HCT116 (cell line): ENCODE data around the gene OR52E2. TPM values are rescaled to one million over a fixed set of nuclear protein-coding genes. Genes with fewer than 3 reads are reported as not detected.

Experiments used
- ATAC-seq: fragments of 200-7000 bp; cut with Tn5 transposase; 2 replicates; pipeline ENCODE4 v1.9.1; 2020; ENCODE audit warnings: mild to moderate bottlenecking, moderate library complexity
- BruUV-seq: library from RNA; stranded (reverse); fragments of 400-500 nt; replicated peaks from 2 replicates; lab custom pipeline; 2021; lab: Mats Ljungman, UMichigan
- CTCF ChIA-PET: fragments of 300-600 bp; sonication (Branson Sonifier 250); formaldehyde crosslinking; loops from one replicate; lab custom pipeline; 2021; ENCODE audit warnings: antibody characterized with exemption; lab: Charles Lee
- POLR2A ChIA-PET: fragments of 300-600, 350-600 bp; sonication (Branson Sonifier 250); formaldehyde crosslinking; loops from one replicate; lab custom pipeline; 2021; ENCODE audit warnings: antibody characterized with exemption; lab: Charles Lee
- RAD21 ChIA-PET, 2 experiments: fragments of 300-600 bp; sonication (Branson Sonifier 250); formaldehyde crosslinking; loops; one replicate each; lab custom pipeline; 2023; ENCODE audit warnings: low total read pairs in 2 of 2; ENCODE audit not compliant: uncharacterized antibody in 2 of 2, unreplicated experiment in 2 of 2, low non-redundant PET in 1 of 2; lab: Charles Lee
- DNase-seq: peaks from one replicate; pipeline ENCODE4 v3.0.0-alpha.2; 2010; ENCODE audit warnings: low read depth, low spot score
- H2AFZ ChIP-seq: fragments of 200-600 bp; shearing (Covaris generic), sonication (generic); 2 replicates; pipeline ENCODE4 v1.6.1; 2017; ENCODE audit warnings: low read depth, mixed run types, mixed read lengths, antibody characterized with exemption, low read length; ENCODE audit not compliant: poor library complexity, severe bottlenecking
- H3K27ac ChIP-seq: 2 replicates; pipeline ENCODE4 v1.5.1; 2012; ENCODE audit warnings: low read depth, low read length
- H3K27me3 ChIP-seq: fragments of 200-600 bp; sonication (generic); 2 replicates; pipeline ENCODE4 v1.6.1; 2016; ENCODE audit warnings: mixed run types, low read length, mixed read lengths; ENCODE audit not compliant: insufficient read depth
- H3K36me3 ChIP-seq, 2 experiments: fragments of 200-500 bp in 1 of 2; fragments of 200-600 bp in 1 of 2; sonication (Bioruptor generic) in 1 of 2; sonication (generic) in 1 of 2; 2 replicates each; pipeline versions ENCODE4 v1.5.1 to v1.6.1; 2014 to 2016; ENCODE audit warnings: low read length in 2 of 2, inconsistent platforms in 1 of 2, mixed read lengths in 1 of 2, mixed run types in 1 of 2; ENCODE audit not compliant: insufficient read depth in 2 of 2, control insufficient read depth in 1 of 2
- H3K4me1 ChIP-seq, 2 experiments: fragments of 200-600 bp in 1 of 2; sonication (generic) in 1 of 2; 2 replicates each; pipeline versions ENCODE4 v1.5.1 to v1.6.1; 2012 to 2017; ENCODE audit warnings: low read length in 2 of 2, inconsistent platforms in 1 of 2, mild to moderate bottlenecking in 1 of 2, mixed read lengths in 1 of 2, mixed run types in 1 of 2, moderate library complexity in 1 of 2; ENCODE audit not compliant: insufficient read depth in 2 of 2, control insufficient read depth in 1 of 2
- H3K4me2 ChIP-seq: fragments of 200-600 bp; sonication (generic); 2 replicates; pipeline ENCODE4 v1.6.1; 2017; ENCODE audit warnings: mixed run types, low read length, mixed read lengths
- H3K4me3 ChIP-seq, 2 experiments: fragments of 200-600 bp in 1 of 2; sonication (generic) in 1 of 2; replicated peaks in 1 of 2; 2 replicates each; pipeline ENCODE4 v1.5.1; 2011 to 2016; ENCODE audit warnings: low read length in 2 of 2, control low read depth in 1 of 2, low read depth in 1 of 2, mild to moderate bottlenecking in 1 of 2, mixed read lengths in 1 of 2, mixed run types in 1 of 2
- H3K79me2 ChIP-seq: fragments of 200-600 bp; sonication (generic); 2 replicates; pipeline ENCODE4 v1.6.1; 2017; ENCODE audit warnings: mild to moderate bottlenecking, mixed run types, low read length, moderate library complexity, mixed read lengths; ENCODE audit not compliant: insufficient read depth
- H3K9ac ChIP-seq: fragments of 200-600 bp; sonication (generic); 2 replicates; pipeline ENCODE4 v1.6.1; 2016; ENCODE audit warnings: low read length, mixed read lengths
- H3K9me2 ChIP-seq: fragments of 200-600 bp; sonication (generic), shearing (Covaris generic); 2 replicates; pipeline ENCODE4 v1.6.1; 2017; ENCODE audit warnings: mixed run types, mild to moderate bottlenecking, moderate library complexity; ENCODE audit not compliant: insufficient read depth
- H3K9me3 ChIP-seq, 2 experiments: fragments of 200-500 bp in 1 of 2; fragments of 200-600 bp in 1 of 2; sonication (Bioruptor generic) in 1 of 2; sonication (generic) in 1 of 2; 2 replicates each; pipeline ENCODE4 v1.6.1; 2014 to 2017; ENCODE audit warnings: low read length in 2 of 2, mixed read lengths in 2 of 2, inconsistent platforms in 1 of 2, low read depth in 1 of 2, mild to moderate bottlenecking in 1 of 2, mixed run types in 1 of 2, moderate library complexity in 1 of 2; ENCODE audit not compliant: control insufficient read depth in 1 of 2, insufficient read depth in 1 of 2
- H4K20me1 ChIP-seq: fragments of 200-600 bp; sonication (generic), shearing (Covaris generic); 2 replicates; pipeline ENCODE4 v1.6.1; 2017; ENCODE audit warnings: mixed run types, mild to moderate bottlenecking, moderate library complexity; ENCODE audit not compliant: insufficient read depth
- CEBPB ChIP-seq: IDR thresholded peaks from 2 replicates; pipeline ENCODE4 v1.6.1; 2012; ENCODE audit warnings: low read depth
- ELF1 ChIP-seq: IDR thresholded peaks from 2 replicates; pipeline ENCODE4 v1.6.1; 2012; ENCODE audit warnings: low read depth, borderline replicate concordance
- EZH2phosphoT487 ChIP-seq: fragments of 200-600 bp; IDR thresholded peaks from 2 replicates; pipeline ENCODE4 v1.6.1; 2018; ENCODE audit warnings: antibody characterized with exemption, borderline replicate concordance
- POLR2AphosphoS5 ChIP-seq: IDR thresholded peaks from 2 replicates; pipeline ENCODE4 v1.6.1; 2011; ENCODE audit warnings: mild to moderate bottlenecking, low read depth, low read length, moderate library complexity
- REST ChIP-seq: IDR thresholded peaks from 2 replicates; pipeline ENCODE4 v1.6.1; 2012; ENCODE audit warnings: low read depth
- TCF7L2 ChIP-seq: IDR thresholded peaks from 2 replicates; pipeline ENCODE4 v1.7.0; 2011; ENCODE audit warnings: borderline replicate concordance, inconsistent platforms; ENCODE audit not compliant: insufficient read depth, insufficient read length; ENCODE audit errors: extremely low read depth
- ZFX ChIP-seq: fragments of 450-650 bp; IDR thresholded peaks from 2 replicates; pipeline ENCODE4 v1.6.1; 2017
- ZNF274 ChIP-seq: fragments of 200-500 bp; sonication (Bioruptor generic); IDR thresholded peaks from 2 replicates; pipeline ENCODE4 v1.6.1; 2014; ENCODE audit warnings: mild to moderate bottlenecking, low read depth, low read length, inconsistent platforms
- intact Hi-C: fragments of 100-400 bp; cut with micrococcal nuclease; formaldehyde crosslinking; loops from 2 replicates; pipeline ENCODE4 v1.10.0; 2022
- total RNA-seq: library from RNA; stranded (reverse); gene quantifications from one replicate; pipeline ENCODE4 v1.2.1, GENCODE V29; 2021; ENCODE audit not compliant: unreplicated experiment

The OR52E2 gene
- total RNA-seq, 1 experiment from 2014 or later = not detected

GRCh38 chr11:5038341-5038740 is 21.1 kb downstream of the OR52E2 start:
- BruUV-seq = no TSS peak
- CTCF ChIA-PET = no interaction called here
- no peaks in the 10 kb centered on the region for H3K9me2 ChIP-seq
- H3K9ac ChIP-seq = no peak overlapping the region
- ATAC-seq = no peak
- H3K79me2 ChIP-seq = no peaks in the 10 kb centered on the region
- RAD21 ChIA-PET = no interaction called here
- intact Hi-C loops = no loop called here
- H3K4me1 ChIP-seq = no peaks in the 10 kb centered on the region
- H3K4me2 ChIP-seq = no peak overlapping the region
- no peak for TF ChIP-seq ELF1
- TF ChIP-seq POLR2AphosphoS5 = no peak
- no peak for TF ChIP-seq CEBPB
- no peak for TF ChIP-seq ZFX
- no peak for TF ChIP-seq TCF7L2
- no peak for TF ChIP-seq REST
- no peak for TF ChIP-seq EZH2phosphoT487
- TF ChIP-seq ZNF274 = no peak
- POLR2A ChIA-PET = no interaction called here
- no peak overlapping the region for H2AFZ ChIP-seq
- no peaks in the 10 kb centered on the region; the same call in 1 of the 2 replicates for H4K20me1 ChIP-seq
- DNase-seq = no peak
- H3K9me3 ChIP-seq = no peaks in the 10 kb centered on the region
- peaks cover 54% of the 10 kb centered on the region for H3K27me3 ChIP-seq
- H3K4me3 ChIP-seq = no peak overlapping the region
- H3K36me3 ChIP-seq = no peaks in the 10 kb centered on the region
- H3K27ac ChIP-seq = no peak overlapping the region
